ENCODE data around the gene CDCA7. TPM values are rescaled to one million over a fixed set of nuclear protein-coding genes. Genes with fewer than 3 reads are reported as not detected.
A peak's percentile ranks its signal among the peaks of the same experiment; 100 is the strongest.

Gene CDCA7
- total RNA-seq, 6 experiments from 2014 or later = 5.9 to 9.1 (median 7.6) TPM

GRCh38 chr2:173353556-173353955 is 1.1 kb upstream of the CDCA7 start:
- TF ChIP-seq CTCF (IDR thresholded peaks at IDR 0.05) = no peak
- H3K36me3 Mint-ChIP-seq (ENCODE audit: low read depth) = no peaks in the 10 kb centered on the region
- H3K27me3 Mint-ChIP-seq (ENCODE audit: insufficient read depth) = peaks cover 24% of the 10 kb centered on the region
- peak overlapping the region; percentile 86; the same call in 1 of the 2 replicates for H3K4me3 Mint-ChIP-seq
- no peak for DNase-seq
- no peak overlapping the region for H3K27ac Mint-ChIP-seq
- H3K9me3 Mint-ChIP-seq = no peaks in the 10 kb centered on the region
- peaks cover 18% of the 10 kb centered on the region for H3K4me1 Mint-ChIP-seq (ENCODE audit: low read depth)

- Mint-ChIP-seq H3K4me3 (peak overlapping the region; percentile 86), H3K27me3 (ENCODE audit: insufficient read depth) (peaks cover 24% of the 10 kb centered on the region), H3K36me3 (ENCODE audit: low read depth) (no peaks in the 10 kb centered on the region), H3K9me3 (no peaks in the 10 kb centered on the region), H3K4me1 (ENCODE audit: low read depth) (peaks cover 18% of the 10 kb centered on the region), H3K27ac (peak overlapping the region; percentile 51)
- TF ChIP-seq CTCF (IDR thresholded peaks at IDR 0.05) = no peak
- no peak for DNase-seq
Observed at GRCh38 chr2:173354073-173354581, 545 bp upstream of the CDCA7 start.

GRCh38 chr2:173355132-173355865 is 627 bp downstream of the CDCA7 start:
- TF ChIP-seq CTCF (IDR thresholded peaks at IDR 0.05) = no peak
- Mint-ChIP-seq H3K36me3 (ENCODE audit: low read depth) (no peaks in the 10 kb centered on the region; the same call in 1 of the 2 replicates), H3K4me3 (peak overlapping the region; percentile 87), H3K4me1 (ENCODE audit: low read depth) (peaks cover 18% of the 10 kb centered on the region), H3K27me3 (ENCODE audit: insufficient read depth) (peaks cover 18% of the 10 kb centered on the region), H3K9me3 (no peaks in the 10 kb centered on the region), H3K27ac (peak overlapping the region; percentile 21; the same call in 1 of the 2 replicates)
- peak; percentile 15 for DNase-seq

GRCh38 chr2:173355866-173356508 is 1.3 kb downstream of the CDCA7 start:
- peaks cover 18% of the 10 kb centered on the region for H3K27me3 Mint-ChIP-seq (ENCODE audit: insufficient read depth)
- no peak for DNase-seq

GRCh38 chr2:173357346-173357745 is 2.7 kb downstream of the CDCA7 start:
- no peak for DNase-seq
- Mint-ChIP-seq H3K27me3 (ENCODE audit: insufficient read depth) (peaks cover 11% of the 10 kb centered on the region), H3K4me1 (ENCODE audit: low read depth) (peaks cover 18% of the 10 kb centered on the region), H3K27ac (no peak overlapping the region), H3K9me3 (no peaks in the 10 kb centered on the region), H3K4me3 (no peak overlapping the region), H3K36me3 (ENCODE audit: low read depth) (no peaks in the 10 kb centered on the region; the same call in 1 of the 2 replicates)
- no peak for TF ChIP-seq CTCF (IDR thresholded peaks at IDR 0.05)

More at GRCh38 chr2:173355866-173356508, 1.3 kb downstream of the CDCA7 start:
- H3K4me1 Mint-ChIP-seq (ENCODE audit: low read depth) = peaks cover 18% of the 10 kb centered on the region
- H3K36me3 Mint-ChIP-seq (ENCODE audit: low read depth) = no peaks in the 10 kb centered on the region; the same call in 1 of the 2 replicates
- TF ChIP-seq CTCF (IDR thresholded peaks at IDR 0.05) = no peak
- no peaks in the 10 kb centered on the region for H3K9me3 Mint-ChIP-seq
- H3K27ac Mint-ChIP-seq = no peak overlapping the region; the same call in 1 of the 2 replicates
- peak overlapping the region; percentile 87 for H3K4me3 Mint-ChIP-seq
